GM21717 (cell line): ENCODE measurements around the gene BACH1.
A peak's percentile ranks its signal among the peaks of the same experiment; 100 is the strongest.

Experiments used
- ATAC-seq: cut with Tn5 transposase; IDR thresholded peaks from one replicate; pipeline ENCODE4 v1.9.1; 2021; ENCODE audit warnings: mild to moderate bottlenecking, moderate library complexity; ENCODE audit not compliant: unreplicated experiment

The BACH1 gene

GRCh38 chr21:29290240-29290639 is 8.5 kb upstream of the BACH1 start:
- ATAC-seq, result no peak

GRCh38 chr21:29293495-29293894 is 5.2 kb upstream of the BACH1 start:
- peak; percentile 68 for ATAC-seq

- no peak for ATAC-seq
Measured at GRCh38 chr21:29295066-29295650, 3.6 kb upstream of the BACH1 start.

GRCh38 chr21:29296446-29296845 is 2.3 kb upstream of the BACH1 start:
- no peak for ATAC-seq

GRCh38 chr21:29297483-29298347 is 1.0 kb upstream of the BACH1 start:
- ATAC-seq, result no peak

- ATAC-seq, result peak; percentile 19
Measured at GRCh38 chr21:29299046-29299915, 559 bp downstream of the BACH1 start.

- peak; percentile 69 for ATAC-seq
Measured at GRCh38 chr21:29299916-29300806, 1.4 kb downstream of the BACH1 start.

- ATAC-seq, result no peak
Measured at GRCh38 chr21:29300807-29301138, 2.1 kb downstream of the BACH1 start.

GRCh38 chr21:29301691-29302090 is 3.0 kb downstream of the BACH1 start:
- ATAC-seq, result no peak

- ATAC-seq, result no peak
Measured at GRCh38 chr21:29302359-29302875, 3.7 kb downstream of the BACH1 start.

GRCh38 chr21:29303288-29303687 is 4.6 kb downstream of the BACH1 start:
- no peak for ATAC-seq

- ATAC-seq, result no peak
Measured at GRCh38 chr21:29304597-29304996, 5.9 kb downstream of the BACH1 start.

- no peak for ATAC-seq
Measured at GRCh38 chr21:29305068-29305467, 6.3 kb downstream of the BACH1 start.

- no peak for ATAC-seq
Measured at GRCh38 chr21:29305561-29305960, 6.8 kb downstream of the BACH1 start.

- no peak for ATAC-seq
Measured at GRCh38 chr21:29306920-29307319, 8.2 kb downstream of the BACH1 start.

- ATAC-seq, result no peak
Measured at GRCh38 chr21:29307718-29308455, 9.2 kb downstream of the BACH1 start.

- ATAC-seq, result no peak
Measured at GRCh38 chr21:29308456-29308783, 9.7 kb downstream of the BACH1 start.

GRCh38 chr21:29309703-29310102 is 11.0 kb downstream of the BACH1 start:
- ATAC-seq, result no peak

GRCh38 chr21:29311802-29312201 is 13.1 kb downstream of the BACH1 start:
- no peak for ATAC-seq

- ATAC-seq, result no peak
Measured at GRCh38 chr21:29312981-29313380, 14.3 kb downstream of the BACH1 start.
